NCI-H187 treated with DMSO at 0.1 percent for 48 hours (cell line): Measurements from ENCODE around the gene ALG14.
"Not testable (repeated sequence)": the region's sequence is repeated elsewhere in the genome, so short reads cannot be mapped to it uniquely, and the experiment has no call there.

Source experiments
- DNase-seq: peaks from one replicate; lab custom pipeline; 2025; lab: John Stamatoyannopoulos, UW

ALG14 gene

DNA sequence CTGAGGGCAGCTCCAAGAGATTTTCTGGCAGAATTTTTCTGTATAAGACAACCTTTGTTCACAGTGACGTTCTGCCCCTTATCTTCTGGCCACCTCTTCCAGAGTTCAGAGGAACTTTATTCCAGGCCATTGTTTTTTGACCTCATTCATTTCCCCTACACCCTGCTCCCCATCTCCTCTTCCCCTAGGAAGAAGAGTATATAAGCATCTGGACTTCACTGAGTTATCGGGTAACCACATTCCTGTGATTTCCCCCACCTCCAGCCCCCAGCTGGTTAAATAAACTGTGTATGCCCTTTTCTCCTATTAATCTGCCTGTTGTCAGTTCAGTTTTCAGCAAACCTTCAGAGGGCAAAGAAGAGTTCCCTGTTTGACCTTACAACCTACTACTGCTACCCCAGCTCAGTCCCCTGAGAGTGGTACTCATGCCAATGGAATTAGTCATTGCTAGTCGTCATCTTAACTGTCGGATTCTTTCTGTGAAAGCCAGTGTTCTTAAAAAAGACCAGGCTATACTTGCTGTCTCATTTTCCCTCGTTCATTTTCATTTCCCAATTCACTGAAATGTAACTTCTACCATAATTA lies 14.3 kb upstream of the ALG14 start:
- no peak for DNase-seq

DNA sequence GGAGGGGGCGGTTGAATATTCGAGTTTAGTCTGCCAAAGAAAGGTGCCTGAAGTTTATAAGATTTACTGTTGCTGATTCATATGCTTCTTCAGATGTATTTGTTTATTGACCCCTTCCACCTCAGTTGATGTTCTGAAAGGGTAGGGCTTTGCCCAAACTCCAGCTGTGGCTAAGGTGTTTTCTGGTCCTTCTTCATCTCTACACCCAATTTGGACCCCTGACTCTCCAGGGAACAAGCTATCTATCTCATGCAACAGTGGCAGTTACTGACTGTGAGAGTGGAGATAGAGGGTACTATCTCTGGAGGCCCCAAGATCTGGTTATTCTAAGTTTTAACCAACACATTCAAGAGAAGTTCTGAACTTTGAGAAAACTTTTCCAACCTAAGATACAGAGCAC lies 12.6 kb upstream of the ALG14 start:
- DNase-seq, result no peak

DNA sequence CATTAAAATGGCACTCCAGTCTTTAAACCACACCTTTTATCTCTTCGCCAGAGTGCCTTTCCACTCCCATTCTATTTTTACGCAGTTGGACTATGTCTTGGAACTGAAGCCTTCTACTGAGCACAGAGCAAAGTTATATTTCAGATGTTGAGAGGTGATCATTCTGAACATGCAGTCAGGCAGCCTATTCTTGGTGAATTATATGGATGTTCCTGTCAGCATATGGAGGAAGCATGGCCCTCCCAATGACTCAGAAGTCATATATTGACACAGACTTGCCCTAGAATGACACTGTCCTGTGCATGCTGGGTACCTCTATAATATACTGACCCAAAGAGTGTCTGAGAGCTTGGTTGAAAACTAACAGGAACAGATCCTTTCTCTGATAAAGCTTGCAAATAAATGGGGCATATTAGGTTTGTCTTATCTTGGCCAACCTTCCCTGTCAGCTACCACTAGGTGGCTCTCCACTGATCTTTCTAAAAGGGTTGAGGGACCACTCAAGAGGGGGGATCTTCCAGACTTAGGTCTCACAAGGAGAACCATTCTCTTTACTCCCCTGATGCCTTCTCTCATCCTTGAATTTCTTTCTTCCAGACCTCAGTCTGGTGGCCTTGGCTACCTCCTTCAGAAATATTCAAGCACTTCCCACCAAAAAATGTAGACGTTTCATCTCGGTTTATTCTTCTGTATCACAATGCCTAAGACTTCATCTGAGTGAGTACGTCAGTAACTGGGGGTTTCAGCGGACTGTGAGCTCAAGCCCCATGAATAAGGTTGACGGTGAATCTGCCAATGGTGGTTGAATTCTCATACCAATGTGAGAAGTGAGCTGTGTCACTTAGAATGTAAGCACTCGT lies 11.8 kb upstream of the ALG14 start:
- DNase-seq, result no peak

DNA sequence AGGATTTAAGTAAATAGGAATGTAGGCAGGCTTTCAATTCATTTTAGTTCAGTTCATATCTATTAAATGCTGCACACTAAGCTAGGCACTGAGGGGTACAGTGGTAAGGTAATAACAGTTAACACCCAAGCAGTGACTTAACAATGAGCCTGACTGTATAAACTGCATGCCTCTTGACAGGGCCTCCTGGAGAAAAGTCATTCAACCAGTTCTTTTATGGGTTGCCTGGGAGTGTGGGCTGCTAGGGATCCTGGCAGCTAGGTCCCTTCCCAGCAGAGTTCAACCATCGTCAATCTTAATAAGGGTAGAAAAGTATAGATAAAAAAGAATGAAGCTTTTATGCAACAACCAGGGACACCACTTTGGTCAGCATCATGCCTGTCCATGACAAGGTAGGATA lies 8.1 kb upstream of the ALG14 start:
- no peak for DNase-seq

DNA sequence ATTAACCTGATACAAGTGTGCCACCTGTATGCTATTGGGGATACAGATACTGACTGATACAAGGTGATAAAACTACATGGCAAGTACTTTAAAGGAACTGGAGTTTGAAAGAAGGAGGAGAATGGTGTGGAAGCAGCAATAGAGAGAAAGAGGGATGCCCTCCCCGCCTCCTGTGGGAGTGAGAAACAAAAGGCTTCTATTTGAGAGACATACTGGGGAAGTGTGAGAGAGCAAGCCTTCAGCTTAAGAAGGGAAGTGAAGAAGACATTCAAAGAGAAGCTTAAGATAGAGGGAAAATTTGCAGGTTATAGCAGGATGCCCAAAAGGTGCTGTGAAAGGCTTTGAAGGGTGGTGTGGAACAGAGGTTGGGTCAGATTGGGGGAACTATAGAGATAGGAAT lies 7.7 kb upstream of the ALG14 start:
- DNase-seq, result no peak

DNA sequence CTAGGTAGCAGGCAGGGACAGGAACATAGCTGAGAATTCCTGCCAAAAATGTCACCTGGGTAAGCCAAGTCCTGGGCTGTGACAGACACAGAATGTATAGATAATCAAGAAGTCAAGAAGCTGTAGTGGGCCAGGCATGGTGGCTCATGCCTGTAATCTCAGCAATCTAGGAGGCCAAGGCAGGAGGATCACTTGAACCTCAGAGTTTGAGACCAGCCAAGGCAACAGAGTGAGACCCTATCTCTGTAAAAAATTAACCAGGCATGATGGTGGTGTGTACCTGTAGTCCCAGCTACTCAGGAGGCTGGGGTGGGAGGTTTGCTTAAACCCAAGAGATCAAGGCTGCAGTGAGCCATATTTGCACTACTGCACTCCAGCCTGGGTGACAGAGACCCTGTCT lies 3.3 kb upstream of the ALG14 start:
- DNase-seq, result no peak

DNA sequence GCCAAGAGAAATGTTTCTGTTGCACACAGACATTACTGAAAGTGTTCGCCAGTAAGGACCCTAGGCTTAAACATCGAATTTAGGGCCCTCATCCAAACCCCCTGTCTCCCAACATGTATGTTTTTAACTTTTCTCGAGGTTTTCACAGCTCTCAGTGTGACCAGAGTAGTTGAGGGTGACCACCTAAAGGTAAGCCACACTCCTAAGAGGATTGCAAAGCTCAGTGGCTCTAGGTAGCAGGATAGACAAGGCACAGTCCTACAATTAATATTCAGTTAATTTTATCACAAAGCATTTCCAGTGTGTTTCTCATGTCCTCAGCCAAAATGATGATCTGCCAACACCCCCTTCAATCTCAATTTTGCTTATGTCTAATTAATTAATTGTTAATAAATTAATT lies 695 bp upstream of the ALG14 start:
- DNase-seq, result no peak

DNA sequence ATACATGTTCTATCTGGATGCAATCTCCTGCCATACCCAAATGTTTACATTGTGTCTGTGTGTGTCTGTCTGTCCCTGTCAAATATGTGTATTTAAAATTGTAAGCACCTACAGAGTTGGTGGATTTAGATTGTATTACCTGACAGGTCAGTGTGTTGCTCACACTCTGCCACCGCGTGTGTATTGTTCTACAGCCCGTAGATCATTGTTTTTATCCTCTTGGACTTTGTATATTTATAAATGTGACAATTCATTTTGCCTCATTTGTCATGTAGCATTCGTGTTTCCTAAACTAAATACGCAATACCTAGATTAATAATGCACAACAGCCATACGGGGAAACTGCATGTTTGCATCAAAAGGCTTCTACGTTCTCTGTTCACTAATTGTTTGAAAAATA lies 634 bp downstream of the ALG14 start:
- no peak for DNase-seq

DNA sequence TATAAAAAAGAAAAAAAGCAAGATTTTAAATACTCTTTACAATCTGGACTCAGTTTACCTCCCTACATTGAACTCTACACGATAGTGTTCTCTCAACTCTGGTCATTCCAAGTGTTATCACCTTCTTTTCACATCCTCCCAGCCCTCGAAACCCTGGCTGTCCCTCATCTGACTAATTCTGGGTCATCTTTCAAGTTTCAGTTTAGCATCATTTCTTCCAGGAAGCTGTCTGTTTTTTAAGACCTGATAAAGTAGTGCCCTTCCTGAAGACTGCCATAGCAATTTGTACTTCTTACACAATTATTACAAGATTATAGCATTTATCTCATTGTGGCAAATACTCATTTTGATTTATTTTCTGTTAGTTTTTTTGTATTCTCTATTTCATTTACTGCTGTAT lies 1.2 kb downstream of the ALG14 start:
- no peak for DNase-seq

DNA sequence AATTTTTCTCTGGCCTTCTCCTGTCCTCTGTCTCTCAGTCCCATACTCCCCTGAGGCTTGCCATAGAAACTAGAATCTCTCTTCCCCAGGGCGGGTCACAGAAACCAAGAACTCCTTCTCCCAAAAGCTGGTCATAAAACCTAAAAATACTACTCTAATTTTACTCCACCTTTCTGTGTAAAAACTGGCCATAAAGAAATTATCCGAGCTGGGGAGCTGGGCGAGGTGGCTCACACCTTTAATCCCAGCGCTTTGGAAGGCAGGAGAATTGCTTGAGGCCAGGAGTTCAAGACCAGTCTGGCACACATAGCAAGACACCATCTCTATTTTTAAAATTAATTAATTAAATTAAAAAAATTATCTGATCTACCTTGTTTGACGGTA lies 3.0 kb downstream of the ALG14 start:
- DNase-seq, result no peak

DNA sequence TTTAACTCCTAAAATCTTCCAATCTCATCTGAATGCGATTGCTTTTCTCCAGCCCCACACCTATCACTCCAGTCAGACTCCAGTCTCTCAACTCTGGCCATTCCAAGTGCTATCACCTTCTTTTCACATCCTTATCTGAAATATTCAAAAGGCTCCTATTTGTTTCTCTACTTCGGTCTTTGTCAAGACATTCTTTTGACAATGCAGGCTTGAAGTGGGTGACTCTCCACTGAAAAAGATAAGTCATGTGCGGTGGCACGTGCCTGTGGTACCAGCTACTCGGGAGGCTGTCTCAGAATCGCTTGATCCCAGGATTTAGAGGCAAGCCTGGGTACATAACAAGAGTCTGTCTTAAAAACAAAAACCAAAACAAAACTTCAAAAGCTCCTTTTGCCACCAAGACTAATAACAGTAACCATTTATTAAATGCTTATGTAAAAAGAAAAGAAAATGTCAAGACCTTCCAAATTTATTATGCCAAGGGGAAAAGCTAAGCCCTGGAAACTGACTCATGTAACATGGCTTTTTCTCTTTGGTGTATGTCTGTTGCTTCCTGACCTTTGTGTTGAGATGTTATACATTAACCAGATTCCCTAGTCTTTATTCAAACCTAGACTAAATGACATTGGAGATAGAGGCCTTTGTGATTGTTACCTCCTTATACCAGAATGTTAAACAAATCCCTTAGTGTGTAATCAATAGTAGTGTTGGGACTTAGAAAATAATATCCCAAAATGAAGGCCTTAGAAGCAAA lies 3.6 kb downstream of the ALG14 start:
- no peak for DNase-seq

DNA sequence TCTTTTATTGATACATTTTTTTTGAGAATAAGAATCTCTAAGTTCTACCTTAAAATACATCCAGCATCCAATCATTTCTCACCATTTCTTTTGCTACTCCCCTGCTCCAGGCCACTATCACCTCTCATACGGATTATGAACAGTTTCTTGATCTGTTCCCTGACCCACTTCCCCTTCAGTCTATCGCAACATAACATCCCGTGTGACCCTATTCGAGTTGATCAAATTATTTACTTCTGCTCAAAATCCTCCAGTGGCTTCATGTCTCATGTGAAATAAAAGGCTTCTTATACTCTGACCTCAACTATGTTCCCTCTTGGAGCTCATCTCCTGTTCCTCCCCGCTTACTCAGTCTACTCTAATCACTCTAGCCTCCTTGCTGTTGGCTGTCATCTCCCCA lies 5.2 kb downstream of the ALG14 start:
- DNase-seq, result no peak

DNA sequence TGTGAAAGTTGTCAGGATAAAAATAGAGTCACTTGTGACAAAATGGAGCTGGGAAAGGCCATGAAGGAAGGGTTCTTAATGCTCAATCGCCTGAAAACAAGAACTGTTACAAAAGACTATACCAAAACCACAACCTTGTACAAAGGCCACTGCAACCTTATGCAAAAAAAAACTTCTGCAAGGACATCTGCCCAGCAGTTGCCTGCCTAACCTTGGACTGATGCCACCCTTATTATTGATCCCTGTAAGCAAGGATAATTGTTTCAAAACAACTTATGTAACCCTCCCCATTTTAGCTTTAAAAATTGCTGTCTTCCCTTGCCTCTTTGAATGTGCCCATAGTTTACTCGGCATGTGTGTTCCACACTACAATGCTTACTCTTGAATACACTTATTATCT lies 5.7 kb downstream of the ALG14 start:
- peak; percentile 65 for DNase-seq

DNA sequence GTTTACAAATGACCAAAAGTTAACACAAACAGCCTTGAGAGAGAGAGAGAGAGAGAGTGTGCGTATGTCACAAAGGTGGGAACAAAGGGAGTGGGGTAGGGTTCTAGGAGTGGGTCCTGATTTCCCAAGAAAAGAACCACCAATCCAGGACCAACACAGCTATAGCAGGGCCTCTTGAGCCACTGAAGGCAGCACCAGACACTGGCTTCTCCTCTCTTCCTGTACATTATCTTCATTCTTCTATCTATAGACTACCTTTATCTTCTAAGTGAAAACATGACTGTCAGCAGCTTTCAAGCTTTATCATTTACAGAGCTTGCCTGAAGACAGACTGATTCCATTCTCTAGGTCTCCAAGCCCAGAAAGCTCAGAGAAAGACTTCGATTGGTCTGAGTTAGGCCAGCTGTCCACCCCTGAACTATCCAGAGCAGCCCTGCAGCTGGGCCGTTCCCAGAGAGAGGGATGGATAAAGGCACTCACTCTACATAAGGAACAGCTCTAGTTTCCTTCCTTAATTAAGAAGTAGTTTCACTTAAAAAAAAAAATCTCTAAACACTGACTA lies 11.2 kb downstream of the ALG14 start:
- DNase-seq, result no peak

DNA sequence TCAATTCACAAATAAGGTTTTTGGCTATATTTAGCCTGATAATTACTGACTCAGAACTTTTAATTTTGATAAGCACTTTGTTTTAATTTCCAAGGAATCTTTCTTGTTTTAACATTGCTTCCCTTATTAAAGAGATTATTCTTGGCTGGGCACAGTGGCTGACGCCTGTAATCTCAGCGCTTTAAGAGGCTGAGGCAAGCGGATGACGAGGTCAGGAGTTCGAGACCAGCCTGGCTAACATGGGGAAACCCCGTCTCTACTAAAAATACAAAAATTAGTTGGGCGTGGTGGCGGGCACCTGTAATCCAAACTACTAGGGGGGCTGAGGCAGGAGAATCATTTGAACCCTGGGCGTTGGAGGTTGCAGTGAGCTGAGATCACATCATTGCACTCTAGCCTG lies 13.8 kb downstream of the ALG14 start:
- no peak for DNase-seq

DNA sequence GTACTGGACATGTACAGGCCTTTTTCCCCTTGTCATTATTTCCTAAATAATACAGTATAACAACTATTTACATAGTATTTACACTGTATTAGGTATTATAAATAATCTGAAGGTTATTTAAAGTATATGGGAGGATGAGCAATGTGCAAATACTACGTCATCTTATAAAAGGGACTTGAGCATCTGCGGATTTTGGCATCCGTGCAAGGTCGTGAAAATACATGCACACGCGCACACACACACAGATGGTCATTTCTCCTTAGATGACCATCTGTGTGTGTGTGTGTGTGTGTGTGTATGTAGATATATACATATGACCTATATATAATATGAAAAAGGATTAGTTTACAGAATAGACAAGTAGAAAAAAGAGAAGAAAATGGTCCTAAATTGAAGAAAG lies 15.4 kb downstream of the ALG14 start:
- DNase-seq, result no peak

DNA sequence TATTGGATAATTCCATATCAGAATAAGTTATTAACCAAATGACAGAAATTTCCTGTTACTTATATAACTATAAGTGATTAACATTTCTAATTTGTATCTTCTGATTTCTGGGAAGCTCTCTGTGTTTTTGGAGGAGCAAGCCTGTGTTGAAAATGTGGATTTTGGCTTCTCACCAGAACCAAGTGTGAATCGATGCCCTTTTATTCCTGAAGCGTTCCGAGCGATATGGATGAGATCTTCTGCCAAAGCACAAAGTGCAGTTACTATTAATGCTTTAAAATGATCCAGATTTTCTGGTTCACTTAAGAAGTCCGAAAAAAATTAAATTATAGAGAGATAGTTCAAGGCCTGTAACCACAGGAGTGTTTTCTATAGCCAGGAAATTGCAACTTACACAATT lies 22.8 kb downstream of the ALG14 start:
- DNase-seq, result no peak

DNA sequence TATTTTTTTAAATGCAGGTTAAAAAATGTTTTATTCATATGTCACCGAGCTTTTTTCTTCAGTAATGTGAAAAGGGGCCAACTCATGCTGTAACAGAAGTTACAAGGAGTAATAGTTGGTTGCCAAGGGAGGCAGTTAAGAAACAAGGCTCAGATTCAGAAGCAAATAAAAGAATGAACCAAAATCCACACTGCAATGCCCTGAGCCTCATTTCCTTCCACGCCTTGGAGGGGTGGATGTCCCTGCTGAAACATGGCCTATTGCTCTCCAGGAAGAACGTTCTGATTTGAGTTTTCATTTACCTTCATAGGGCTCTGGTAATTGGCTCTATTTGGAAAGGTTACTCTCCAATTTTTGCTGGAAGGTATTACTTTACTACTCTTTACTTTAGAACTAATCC lies 24.4 kb downstream of the ALG14 start:
- no peak for DNase-seq

DNA sequence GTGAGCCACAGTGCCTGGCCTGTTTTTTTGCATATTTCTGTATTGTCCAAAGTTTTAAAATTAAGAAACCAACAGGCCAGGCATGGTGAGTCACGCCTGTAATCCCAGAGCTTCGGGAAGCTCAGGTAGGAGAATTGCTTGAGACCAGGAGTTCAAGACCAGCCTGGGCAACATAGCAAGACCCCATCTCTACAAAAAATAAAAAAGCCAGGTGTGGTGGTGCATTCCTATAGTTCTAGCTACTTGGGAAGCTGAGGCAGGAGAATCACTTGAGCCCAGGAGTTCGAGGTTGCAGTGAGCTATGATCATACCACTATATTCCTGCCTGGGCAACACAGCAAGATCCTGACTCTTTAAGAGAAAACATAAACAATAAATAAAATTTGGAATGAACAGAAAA lies 25.1 kb downstream of the ALG14 start:
- DNase-seq, result not testable (repeated sequence)

DNA sequence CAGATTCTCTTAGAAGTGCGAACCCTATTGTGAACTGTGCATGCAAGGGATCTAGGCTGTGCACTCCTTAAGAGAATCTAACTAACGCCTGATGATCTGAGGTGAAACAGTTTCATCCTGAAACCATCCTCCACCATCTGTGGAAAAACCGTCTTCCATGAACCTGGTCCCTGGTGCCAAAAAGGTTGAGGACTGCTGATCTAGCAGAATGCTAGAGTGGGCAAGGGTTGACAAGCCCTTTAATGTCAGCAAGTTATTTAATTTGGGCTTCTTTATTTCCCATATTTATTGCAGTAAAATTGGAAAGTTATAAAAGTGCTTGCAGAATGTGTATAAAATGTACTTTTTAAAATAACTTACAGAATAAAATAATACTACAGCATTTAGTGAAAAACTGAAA lies 26.4 kb downstream of the ALG14 start:
- no peak for DNase-seq

DNA sequence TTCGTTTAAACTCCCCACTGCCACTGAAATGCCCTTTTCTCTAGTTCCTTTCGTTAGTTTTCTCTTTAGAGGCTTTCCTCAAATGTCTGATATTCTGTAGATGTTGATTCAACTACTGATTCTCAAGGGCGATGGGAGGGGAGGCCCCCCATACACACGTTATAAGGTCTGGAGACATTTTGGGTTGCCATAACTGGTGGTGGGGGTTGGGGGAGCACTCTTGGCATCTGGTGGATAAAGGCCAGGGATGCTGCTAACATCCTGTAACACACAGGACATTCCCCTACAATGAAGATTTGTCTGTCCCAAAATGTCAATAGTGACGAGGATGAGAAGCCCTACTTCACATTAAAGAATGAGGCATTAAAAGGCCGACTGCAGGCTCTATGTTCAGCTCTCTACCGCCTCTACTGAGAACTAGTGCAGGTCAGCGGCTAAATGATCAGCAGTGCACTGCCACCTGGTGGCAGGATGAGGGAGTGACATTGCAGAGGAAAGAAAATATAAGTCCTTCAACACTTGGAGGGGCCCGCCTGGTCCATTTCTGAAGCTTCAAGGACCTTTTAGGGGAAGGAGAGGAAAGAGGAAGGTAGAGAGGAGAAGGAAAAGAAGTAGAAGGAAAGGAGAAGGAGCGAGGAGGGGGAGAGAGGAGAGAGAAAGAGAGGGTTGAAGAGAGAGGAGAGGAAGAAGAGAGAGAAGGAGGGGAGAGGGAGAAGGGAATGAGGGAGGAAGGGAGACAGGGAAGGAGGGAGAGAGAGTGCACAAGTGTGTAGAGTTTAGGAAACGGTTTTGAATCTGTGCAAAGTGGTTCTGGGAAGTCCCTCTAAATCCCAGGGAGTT lies 29.4 kb downstream of the ALG14 start:
- DNase-seq, result peak; percentile 49

DNA sequence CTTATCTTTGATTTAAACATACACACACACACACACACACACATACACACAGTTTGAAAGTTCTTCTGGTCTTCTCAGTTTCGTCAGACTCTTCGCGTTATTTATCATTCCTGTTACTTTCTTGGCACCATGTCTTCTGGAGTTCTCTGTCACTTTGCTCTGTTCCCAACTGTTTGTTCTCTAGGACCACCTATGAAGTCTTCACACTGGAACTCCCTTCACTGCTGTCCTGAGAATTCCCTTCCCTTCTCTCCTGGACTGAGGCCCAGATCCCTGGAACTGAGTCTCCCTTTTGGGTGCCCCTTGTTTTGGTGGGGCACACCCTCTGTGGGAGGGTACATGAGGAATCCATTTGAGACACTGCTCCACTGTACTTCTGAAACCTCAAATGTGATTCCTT lies 30.5 kb downstream of the ALG14 start:
- DNase-seq, result no peak
